Measurements from ENCODE around the gene SPOP.

SPOP gene

GRCh38 chr17:49616601-49617131 lies 61.2 kb downstream of the SPOP start:
- no peak overlapping the region for H3K4me3 Mint-ChIP-seq
- peaks cover 25% of the 10 kb centered on the region for H3K4me1 Mint-ChIP-seq
- no peaks in the 10 kb centered on the region for H3K27me3 Mint-ChIP-seq
- peaks cover 14% of the 10 kb centered on the region for H3K36me3 Mint-ChIP-seq
- H3K9me3 Mint-ChIP-seq, result no peaks in the 10 kb centered on the region
- H3K27ac Mint-ChIP-seq, result peak overlapping the region; percentile 46

DNA sequence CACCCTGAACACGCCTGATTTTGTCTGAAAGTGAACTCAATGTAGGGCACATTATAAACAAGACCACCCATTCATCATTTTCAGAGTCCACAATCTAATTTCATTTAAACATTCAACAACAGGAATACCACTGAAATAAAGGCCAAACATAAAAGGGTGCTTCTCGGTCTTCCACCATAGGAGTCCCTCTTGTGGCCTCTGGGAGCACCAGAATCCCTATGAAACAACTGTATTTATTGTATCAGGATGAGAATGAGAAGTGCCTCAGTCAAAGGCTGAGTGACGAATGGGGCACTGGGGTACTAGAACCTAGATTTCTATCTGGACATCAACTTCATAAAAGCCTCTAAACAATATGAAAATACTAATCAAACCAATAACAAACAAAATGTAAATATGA lies 61.8 kb downstream of the SPOP start:
- peaks cover 14% of the 10 kb centered on the region for H3K36me3 Mint-ChIP-seq
- H3K27me3 Mint-ChIP-seq, result no peaks in the 10 kb centered on the region
- no peaks in the 10 kb centered on the region for H3K9me3 Mint-ChIP-seq
- no peak overlapping the region for H3K4me3 Mint-ChIP-seq
- peaks cover 25% of the 10 kb centered on the region for H3K4me1 Mint-ChIP-seq
- no peak overlapping the region for H3K27ac Mint-ChIP-seq

DNA sequence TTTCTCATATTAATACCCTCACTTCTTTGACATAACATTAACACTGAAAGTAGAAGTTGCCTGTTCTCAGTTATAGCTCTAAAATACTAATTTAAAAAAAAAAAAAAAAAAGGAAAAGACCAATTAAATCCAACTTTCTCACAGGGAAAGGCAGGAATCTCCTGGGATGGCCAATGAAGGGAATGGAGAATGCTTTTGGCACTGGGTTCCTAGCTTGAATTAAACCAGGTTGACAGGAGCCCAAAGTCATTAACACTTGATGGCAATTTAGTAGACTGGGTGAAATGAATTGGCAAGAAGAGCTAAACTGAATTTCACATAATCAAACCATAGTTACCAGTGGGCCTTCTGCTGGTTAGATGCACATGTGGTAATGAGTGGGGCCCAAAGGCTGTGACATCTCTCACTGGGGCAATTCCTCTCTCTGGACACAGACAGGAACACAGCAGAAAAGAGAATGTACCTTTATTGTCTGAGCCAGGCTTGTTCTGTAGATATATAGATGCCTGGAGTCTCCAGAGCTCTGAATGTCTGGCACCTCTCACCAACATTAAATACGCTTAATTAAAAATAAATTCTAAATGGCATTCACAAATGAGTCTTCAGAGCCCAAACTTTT lies 64.6 kb downstream of the SPOP start:
- H3K27me3 Mint-ChIP-seq, result no peaks in the 10 kb centered on the region
- H3K4me1 Mint-ChIP-seq, result peaks cover 15% of the 10 kb centered on the region
- H3K27ac Mint-ChIP-seq, result no peak overlapping the region
- H3K36me3 Mint-ChIP-seq, result peaks cover 18% of the 10 kb centered on the region
- H3K9me3 Mint-ChIP-seq, result no peaks in the 10 kb centered on the region
- no peak overlapping the region for H3K4me3 Mint-ChIP-seq

- Mint-ChIP-seq H3K27ac (no peak overlapping the region), H3K4me1 (peaks cover 13% of the 10 kb centered on the region), H3K36me3 (peaks cover 18% of the 10 kb centered on the region), H3K9me3 (no peaks in the 10 kb centered on the region), H3K4me3 (no peak overlapping the region), H3K27me3 (no peaks in the 10 kb centered on the region)
Observed at GRCh38 chr17:49612726-49613125, 65.2 kb downstream of the SPOP start.

- H3K27me3 Mint-ChIP-seq, result no peaks in the 10 kb centered on the region
- peaks cover 5% of the 10 kb centered on the region for H3K4me1 Mint-ChIP-seq
- peaks cover 17% of the 10 kb centered on the region for H3K36me3 Mint-ChIP-seq
- no peak overlapping the region for H3K27ac Mint-ChIP-seq
- H3K9me3 Mint-ChIP-seq, result no peaks in the 10 kb centered on the region
- no peak overlapping the region for H3K4me3 Mint-ChIP-seq
Observed at GRCh38 chr17:49610883-49611584, 66.9 kb downstream of the SPOP start.

DNA sequence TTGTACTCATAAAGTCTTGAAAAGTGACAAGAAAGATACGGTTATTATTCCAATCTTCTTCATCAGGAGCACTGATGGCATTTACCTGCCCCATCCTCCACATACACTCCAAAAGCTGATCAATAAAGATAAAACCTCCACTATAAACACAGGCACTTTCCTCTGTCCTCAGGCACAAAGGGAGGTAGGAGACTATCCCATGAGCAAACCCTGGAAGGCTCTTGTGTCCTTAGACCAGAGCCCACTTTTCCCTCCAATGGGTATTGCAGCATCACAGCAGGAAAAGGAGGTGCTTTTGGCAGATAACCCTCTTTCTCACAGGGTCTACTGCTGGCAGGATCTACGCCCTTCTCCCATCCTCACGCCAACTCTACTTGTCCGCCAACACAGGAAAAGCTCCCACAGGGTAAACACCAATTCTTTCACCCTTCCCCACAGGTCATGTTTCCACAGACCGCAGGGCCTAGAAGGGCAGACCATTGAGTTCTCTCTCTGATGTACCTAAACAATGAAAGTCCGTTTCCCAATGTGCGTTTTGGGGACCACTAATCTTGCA lies 73.5 kb downstream of the SPOP start:
- H3K36me3 Mint-ChIP-seq, result peaks cover 10% of the 10 kb centered on the region
- peak overlapping the region; percentile 32 for H3K27ac Mint-ChIP-seq

DNA sequence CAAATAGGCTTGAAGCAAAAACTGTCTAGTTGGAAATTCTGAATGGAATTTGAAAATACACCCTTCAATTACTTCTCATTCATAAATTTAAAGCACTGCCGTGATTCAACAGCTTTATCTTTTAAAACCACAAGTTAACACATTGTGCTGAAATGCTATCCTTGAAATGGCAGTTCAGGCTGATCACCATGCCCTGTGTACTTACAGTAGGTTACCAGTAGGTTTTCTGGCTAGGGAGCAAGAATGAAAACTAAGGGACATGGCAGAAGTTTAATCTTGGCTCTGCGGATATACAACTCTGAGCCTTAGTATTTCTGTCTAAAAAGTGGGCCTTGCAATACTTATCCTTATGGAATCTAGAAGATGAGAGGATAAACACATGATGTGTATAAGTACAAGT lies 74.2 kb downstream of the SPOP start:
- no peaks in the 10 kb centered on the region for H3K9me3 Mint-ChIP-seq
- H3K27ac Mint-ChIP-seq, result no peak overlapping the region
- H3K4me3 Mint-ChIP-seq, result no peak overlapping the region
- peaks cover 11% of the 10 kb centered on the region for H3K36me3 Mint-ChIP-seq
- no peaks in the 10 kb centered on the region for H3K4me1 Mint-ChIP-seq
- H3K27me3 Mint-ChIP-seq, result no peaks in the 10 kb centered on the region

More for the DNA sequence above, 73.5 kb downstream of the SPOP start:
- no peak overlapping the region for H3K4me3 Mint-ChIP-seq
- no peaks in the 10 kb centered on the region for H3K9me3 Mint-ChIP-seq
- H3K4me1 Mint-ChIP-seq, result no peaks in the 10 kb centered on the region
- H3K27me3 Mint-ChIP-seq, result no peaks in the 10 kb centered on the region

- Mint-ChIP-seq H3K9me3 (no peaks in the 10 kb centered on the region), H3K36me3 (peaks cover 11% of the 10 kb centered on the region), H3K27me3 (no peaks in the 10 kb centered on the region), H3K4me3 (no peak overlapping the region), H3K27ac (no peak overlapping the region), H3K4me1 (no peaks in the 10 kb centered on the region)
Observed at GRCh38 chr17:49603238-49603637, 74.7 kb downstream of the SPOP start.

- H3K27ac Mint-ChIP-seq, result no peak overlapping the region
- H3K4me1 Mint-ChIP-seq, result no peaks in the 10 kb centered on the region
- H3K27me3 Mint-ChIP-seq, result no peaks in the 10 kb centered on the region
- H3K9me3 Mint-ChIP-seq, result no peaks in the 10 kb centered on the region
- peaks cover 11% of the 10 kb centered on the region for H3K36me3 Mint-ChIP-seq
- H3K4me3 Mint-ChIP-seq, result no peak overlapping the region
Observed at GRCh38 chr17:49602783-49603182, 75.1 kb downstream of the SPOP start.

GRCh38 chr17:49600949-49601348 lies 76.9 kb downstream of the SPOP start:
- Mint-ChIP-seq H3K27ac (no peak overlapping the region), H3K9me3 (no peaks in the 10 kb centered on the region), H3K4me1 (no peaks in the 10 kb centered on the region), H3K4me3 (no peak overlapping the region), H3K27me3 (no peaks in the 10 kb centered on the region), H3K36me3 (peaks cover 14% of the 10 kb centered on the region)

DNA sequence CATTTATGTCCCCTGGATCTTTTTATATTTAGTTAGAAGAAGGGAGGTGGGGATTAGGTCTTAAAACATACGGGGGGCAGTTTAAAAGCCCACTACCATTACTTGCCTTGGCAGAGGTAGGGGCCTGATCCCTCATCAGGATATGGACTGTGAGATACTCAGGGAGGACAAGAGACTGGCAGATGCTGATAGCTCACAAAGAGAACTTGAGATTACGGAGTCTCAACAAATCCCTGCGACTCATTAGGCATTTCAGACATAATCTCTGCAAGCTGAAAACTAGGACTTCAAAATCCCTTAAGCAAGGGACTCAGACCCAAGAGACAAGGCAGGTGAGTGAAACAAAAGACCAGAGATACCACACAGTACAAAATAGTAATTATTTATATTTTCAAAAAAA lies 79.0 kb downstream of the SPOP start:
- Mint-ChIP-seq H3K27me3 (no peaks in the 10 kb centered on the region), H3K36me3 (peaks cover 14% of the 10 kb centered on the region), H3K27ac (no peak overlapping the region), H3K9me3 (no peaks in the 10 kb centered on the region), H3K4me3 (no peak overlapping the region), H3K4me1 (no peaks in the 10 kb centered on the region)

DNA sequence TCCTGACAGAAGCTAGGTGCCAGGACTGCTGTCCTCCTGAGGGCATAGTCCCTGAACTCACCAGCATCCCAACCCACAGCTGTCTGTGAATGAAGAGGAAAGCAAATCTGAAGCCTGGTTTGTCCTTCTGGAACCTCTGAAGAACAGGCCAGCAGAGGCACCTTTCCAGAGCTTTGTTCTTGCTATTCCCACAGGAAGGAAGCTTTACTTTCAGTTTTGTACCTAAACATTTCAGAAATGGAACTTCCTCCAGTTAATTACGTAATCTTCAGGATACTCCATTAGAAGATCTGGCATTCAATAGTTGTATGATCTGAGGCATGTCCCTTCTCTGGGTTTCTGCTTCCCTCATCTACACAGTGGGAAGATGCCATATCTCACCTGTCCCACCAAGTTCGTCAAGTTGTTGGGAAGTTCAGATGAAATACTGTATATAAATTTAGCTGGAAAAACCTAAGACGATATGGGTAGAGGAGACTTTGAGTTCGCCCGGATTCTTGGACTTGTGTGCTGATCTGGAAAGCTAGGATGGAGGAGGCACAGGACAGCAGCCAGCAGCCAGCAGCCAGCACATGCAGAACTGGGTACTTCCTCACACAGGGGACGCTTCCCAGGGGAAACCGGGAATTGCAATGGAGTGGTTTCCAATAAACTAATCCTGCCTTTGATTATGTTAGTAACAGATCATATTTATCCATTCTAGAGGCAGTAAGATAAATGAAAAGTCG lies 79.8 kb downstream of the SPOP start:
- Mint-ChIP-seq H3K4me3 (no peak overlapping the region), H3K9me3 (no peaks in the 10 kb centered on the region), H3K36me3 (peaks cover 11% of the 10 kb centered on the region), H3K4me1 (no peaks in the 10 kb centered on the region), H3K27ac (no peak overlapping the region), H3K27me3 (no peaks in the 10 kb centered on the region)

GRCh38 chr17:49597436-49597835 lies 80.5 kb downstream of the SPOP start:
- Mint-ChIP-seq H3K27me3 (no peaks in the 10 kb centered on the region), H3K36me3 (peaks cover 10% of the 10 kb centered on the region), H3K4me3 (no peak overlapping the region), H3K27ac (no peak overlapping the region), H3K4me1 (no peaks in the 10 kb centered on the region), H3K9me3 (no peaks in the 10 kb centered on the region)

- no peaks in the 10 kb centered on the region for H3K27me3 Mint-ChIP-seq
- H3K9me3 Mint-ChIP-seq, result no peaks in the 10 kb centered on the region
- H3K27ac Mint-ChIP-seq, result peak overlapping the region; percentile 33
- no peak overlapping the region for H3K4me3 Mint-ChIP-seq
- peaks cover 10% of the 10 kb centered on the region for H3K36me3 Mint-ChIP-seq
- H3K4me1 Mint-ChIP-seq, result no peaks in the 10 kb centered on the region
Observed at GRCh38 chr17:49596613-49597244, 81.2 kb downstream of the SPOP start.

DNA sequence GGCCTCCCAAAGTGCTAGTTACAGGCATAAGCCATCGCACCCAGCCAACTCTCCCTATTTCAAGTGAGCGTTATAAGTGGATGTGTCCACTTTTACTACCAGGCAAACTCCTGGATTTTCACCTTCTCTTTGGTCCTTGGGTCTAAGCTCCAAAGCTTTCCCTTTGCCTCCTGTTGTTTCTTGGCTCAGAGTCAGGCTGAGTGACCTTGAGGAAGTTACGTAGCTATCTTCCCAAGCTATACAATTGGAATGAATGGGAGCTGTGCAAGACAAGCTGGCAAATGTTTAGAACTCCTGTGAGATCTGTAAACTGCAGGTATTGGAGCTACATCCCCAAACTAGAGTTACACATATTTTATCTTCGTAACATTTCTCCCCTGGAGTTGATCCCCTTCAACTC lies 81.9 kb downstream of the SPOP start:
- no peak overlapping the region for H3K4me3 Mint-ChIP-seq
- no peaks in the 10 kb centered on the region for H3K9me3 Mint-ChIP-seq
- no peak overlapping the region for H3K27ac Mint-ChIP-seq
- H3K27me3 Mint-ChIP-seq, result no peaks in the 10 kb centered on the region
- peaks cover 15% of the 10 kb centered on the region for H3K36me3 Mint-ChIP-seq
- no peaks in the 10 kb centered on the region for H3K4me1 Mint-ChIP-seq
